Jurkat, Clone E6-1 (cell line): Measurements from ENCODE around the gene SRGAP1.
"Not testable (repeated sequence)": the region's sequence is repeated elsewhere in the genome, so short reads cannot be mapped to it uniquely, and the experiment has no call there.

Experiments
- DNase-seq: peaks from one replicate; pipeline ENCODE4 v3.0.0-alpha.2; 2011; ENCODE audit warnings: low read depth, low spot score
- H3K4me3 ChIP-seq: 2 replicates; pipeline ENCODE4 v1.5.1; 2011; ENCODE audit warnings: mild to moderate bottlenecking, low read length, control low read depth, moderate library complexity

SRGAP1 gene

GRCh38 chr12:64087761-64088160, 243.3 kb downstream of the SRGAP1 start:
- H3K4me3 ChIP-seq = no peak overlapping the region
- DNase-seq = no peak

GRCh38 chr12:64088431-64089349, 244.2 kb downstream of the SRGAP1 start:
- DNase-seq = peak; percentile 8
- no peak overlapping the region for H3K4me3 ChIP-seq

- DNase-seq = no peak
- no peak overlapping the region for H3K4me3 ChIP-seq
Measured at GRCh38 chr12:64090047-64090446, 245.5 kb downstream of the SRGAP1 start.

- DNase-seq = no peak
- H3K4me3 ChIP-seq = no peak overlapping the region
Measured at GRCh38 chr12:64091186-64091585, 246.7 kb downstream of the SRGAP1 start.

- H3K4me3 ChIP-seq = no peak overlapping the region
- DNase-seq = no peak
Measured at GRCh38 chr12:64092507-64093196, 248.2 kb downstream of the SRGAP1 start.

- no peak for DNase-seq
- H3K4me3 ChIP-seq = no peak overlapping the region
Measured at GRCh38 chr12:64093689-64094088, 249.2 kb downstream of the SRGAP1 start.

- DNase-seq = no peak
- no peak overlapping the region for H3K4me3 ChIP-seq
Measured at GRCh38 chr12:64097366-64098105, 253.0 kb downstream of the SRGAP1 start.

- DNase-seq = no peak
- H3K4me3 ChIP-seq = no peak overlapping the region
Measured at GRCh38 chr12:64098709-64099354, 254.3 kb downstream of the SRGAP1 start.

GRCh38 chr12:64099397-64099796, 254.9 kb downstream of the SRGAP1 start:
- no peak overlapping the region for H3K4me3 ChIP-seq
- no peak for DNase-seq

GRCh38 chr12:64102339-64102738, 257.8 kb downstream of the SRGAP1 start:
- H3K4me3 ChIP-seq = no peak overlapping the region
- DNase-seq = no peak

- DNase-seq = no peak
- H3K4me3 ChIP-seq = no peak overlapping the region
Measured at GRCh38 chr12:64103825-64104740, 259.6 kb downstream of the SRGAP1 start.

GRCh38 chr12:64105026-64105425, 260.5 kb downstream of the SRGAP1 start:
- no peak for DNase-seq
- H3K4me3 ChIP-seq = no peak overlapping the region

- no peak for DNase-seq
- H3K4me3 ChIP-seq = no peak overlapping the region
Measured at GRCh38 chr12:64107776-64108175, 263.3 kb downstream of the SRGAP1 start.

GRCh38 chr12:64109706-64110105, 265.2 kb downstream of the SRGAP1 start:
- H3K4me3 ChIP-seq = no peak overlapping the region

GRCh38 chr12:64110864-64111263, 266.4 kb downstream of the SRGAP1 start:
- DNase-seq = no peak
- H3K4me3 ChIP-seq = no peak overlapping the region

More at GRCh38 chr12:64109706-64110105, 265.2 kb downstream of the SRGAP1 start:
- DNase-seq = no peak

GRCh38 chr12:64116969-64117368, 272.5 kb downstream of the SRGAP1 start:
- H3K4me3 ChIP-seq = no peak overlapping the region
- DNase-seq = no peak

- no peak for DNase-seq
- H3K4me3 ChIP-seq = no peak overlapping the region
Measured at GRCh38 chr12:64120568-64120967, 276.1 kb downstream of the SRGAP1 start.

- H3K4me3 ChIP-seq = not testable (repeated sequence)
Measured at GRCh38 chr12:64121086-64121485, 276.6 kb downstream of the SRGAP1 start.

More at GRCh38 chr12:64121086-64121485, 276.6 kb downstream of the SRGAP1 start:
- DNase-seq = not testable (repeated sequence)
